SIG-M5 treated with dmso at 0.1 percent for 504 hours (cell line): ENCODE measurements around the gene ZC3H4.

Source experiments
- DNase-seq: peaks from one replicate; lab custom pipeline; 2025; ENCODE audit not compliant: unreplicated experiment; lab: John Stamatoyannopoulos, UW

Gene ZC3H4

GRCh38 chr19:47134545-47134944 is 21.0 kb upstream of the ZC3H4 start:
- DNase-seq, result no peak

GRCh38 chr19:47133021-47133471 is 19.5 kb upstream of the ZC3H4 start:
- no peak for DNase-seq

GRCh38 chr19:47132194-47132852 is 18.7 kb upstream of the ZC3H4 start:
- no peak for DNase-seq

- DNase-seq, result peak; percentile 93
Measured at GRCh38 chr19:47130589-47131227, 17.1 kb upstream of the ZC3H4 start, which contains the start of gene SAE1. Gene SAE1, plus strand, starts transcription at chr19:47130835. Its CDS starts 96 bp downstream, at chr19:47130931.

- DNase-seq, result no peak
Measured at GRCh38 chr19:47130120-47130588, 16.6 kb upstream of the ZC3H4 start.

- no peak for DNase-seq
Measured at GRCh38 chr19:47129579-47129978, 16.0 kb upstream of the ZC3H4 start.

GRCh38 chr19:47125669-47125938 is 12.0 kb upstream of the ZC3H4 start:
- no peak for DNase-seq

- DNase-seq, result peak; percentile 36
Measured at GRCh38 chr19:47124937-47125668, 11.5 kb upstream of the ZC3H4 start.

GRCh38 chr19:47123406-47123805 is 9.8 kb upstream of the ZC3H4 start:
- DNase-seq, result no peak

GRCh38 chr19:47122359-47123335 is 9.1 kb upstream of the ZC3H4 start:
- DNase-seq, result no peak

- no peak for DNase-seq
Measured at GRCh38 chr19:47120470-47121067, 7.0 kb upstream of the ZC3H4 start.

GRCh38 chr19:47113850-47114651 is 475 bp upstream of the ZC3H4 start:
- no peak for DNase-seq

- DNase-seq, result peak; percentile 81
Measured at GRCh38 chr19:47112166-47112996, 1.2 kb downstream of the ZC3H4 start.

- DNase-seq, result no peak
Measured at GRCh38 chr19:47111682-47112165, 1.9 kb downstream of the ZC3H4 start.

GRCh38 chr19:47111006-47111621 is 2.5 kb downstream of the ZC3H4 start:
- DNase-seq, result peak; percentile 35

- no peak for DNase-seq
Measured at GRCh38 chr19:47110521-47111005, 3.0 kb downstream of the ZC3H4 start.

- DNase-seq, result peak; percentile 56
Measured at GRCh38 chr19:47109541-47110375, 3.8 kb downstream of the ZC3H4 start.
